Lung (tissue), 12 donors: Measurements from ENCODE around the gene ANGPTL8. TPM values are rescaled to one million over a fixed set of nuclear protein-coding genes. Genes with fewer than 3 reads are reported as not detected.

Source experiments
- ATAC-seq: fragments of 200-7000 bp; cut with Tn5 transposase; one replicate; pipeline ENCODE4 v1.9.1; 2020; ENCODE audit warnings: moderate number of reproducible peaks; ENCODE audit not compliant: insufficient read depth, low FRiP score
- DNase-seq, 3 donors: peaks; one replicate each; pipeline ENCODE4 v3.0.0-alpha.2; 2013 to 2017
- H3K27ac ChIP-seq, 2 donors: one replicate each; pipeline ENCODE4 v1.5.1; 2013; ENCODE audit warnings: mild to moderate bottlenecking in 2 of 2, moderate library complexity in 2 of 2, control low read depth in 1 of 2, inconsistent platforms in 1 of 2, low read depth in 1 of 2, low read length in 1 of 2
- H3K27me3 ChIP-seq, 3 donors: one replicate each; pipeline ENCODE4 v1.5.1; 2013; ENCODE audit warnings: low read length in 2 of 3; ENCODE audit not compliant: control insufficient read depth in 3 of 3, insufficient read depth in 3 of 3
- H3K36me3 ChIP-seq, 4 donors: one replicate each; pipeline ENCODE4 v1.5.1; 2013; ENCODE audit warnings: low read length in 4 of 4, mild to moderate bottlenecking in 1 of 4, moderate library complexity in 1 of 4; ENCODE audit not compliant: control insufficient read depth in 4 of 4, insufficient read depth in 4 of 4
- H3K4me1 ChIP-seq, 5 donors: one replicate each; pipeline ENCODE4 v1.5.1; 2013; ENCODE audit warnings: low read length in 5 of 5, mild to moderate bottlenecking in 2 of 5, moderate library complexity in 1 of 5; ENCODE audit not compliant: control insufficient read depth in 5 of 5, insufficient read depth in 5 of 5
- H3K4me3 ChIP-seq: one replicate; pipeline ENCODE4 v1.5.1; 2013; ENCODE audit warnings: mild to moderate bottlenecking, control low read depth, moderate library complexity
- H3K9ac ChIP-seq, 2 donors: one replicate each; pipeline ENCODE4 v1.5.1; 2013; ENCODE audit warnings: low read length in 2 of 2, control low read depth in 1 of 2; ENCODE audit not compliant: insufficient read depth in 1 of 2
- H3K9me3 ChIP-seq, 4 donors: one replicate each; pipeline ENCODE4 v1.5.1; 2013; ENCODE audit warnings: low read length in 3 of 4, mild to moderate bottlenecking in 1 of 4, moderate library complexity in 1 of 4; ENCODE audit not compliant: control insufficient read depth in 4 of 4, insufficient read depth in 3 of 4
- CTCF ChIP-seq: IDR thresholded peaks from 2 replicates; pipeline ENCODE4 v1.5.1; 2012; ENCODE audit warnings: mild to moderate bottlenecking; ENCODE audit errors: control extremely low read depth, extremely low read depth
- WGBS, 2 donors: extraction: QIAGEN DNeasy Blood & Tissue Kit; methylation state at CpG; one replicate each; pipeline ENCODE4 v1.1.7; 2013; 5-methylcytosine and 5-hydroxymethylcytosine counted together
- polyA plus RNA-seq, 2 donors: library from polyadenylated mRNA; stranded (reverse); fragments of 200-250 nt; gene quantifications; one replicate each; pipeline ENCODE4 v1.2.1, GENCODE V29; 2013
- total RNA-seq, 2 donors: library from RNA; depleted of rRNA in 1 of 2; stranded (reverse); fragments of >200 nt in 1 of 2; gene quantifications; one replicate each; pipeline ENCODE4 v1.2.1, GENCODE V29; 2014 to 2021
- donor health status: control.
- donor health status: control.
- donor health status: Bipolar disorder and iron deficiency.
- donor health status: healthy.
- donor health status: DM: yes; HTN: yes; CAD: no.

The ANGPTL8 gene
- total and polyA plus RNA-seq, 4 donors = 0.19 to 1.0 TPM; not detected in 2

GRCh38 chr19:11247934-11248333, 8.5 kb downstream of the ANGPTL8 start:
- H3K36me3 ChIP-seq = peaks cover 0 to 38% (median 28%) of the 10 kb centered on the region in 4 donors
- ATAC-seq (no peak), DNase-seq (peak in 1 of 3 donors; percentile 28)
- H3K9ac ChIP-seq = no peak overlapping the region
- no peaks in the 10 kb centered on the region for H3K27me3 ChIP-seq
- TF ChIP-seq CTCF = no peak
- 66 to 79% methylated on average over 14 of the region's 14 CpGs for WGBS, 2 donors
- peak overlapping the region; percentile 54 to 67 for H3K27ac ChIP-seq
- H3K9me3 ChIP-seq = no peaks in the 10 kb centered on the region
- peaks cover 0 to 12% (median 6%) of the 10 kb centered on the region in 5 donors for H3K4me1 ChIP-seq
- H3K4me3 ChIP-seq = no peak overlapping the region

- no peaks in the 10 kb centered on the region for H3K27me3 ChIP-seq
- TF ChIP-seq CTCF = no peak
- H3K9me3 ChIP-seq = no peaks in the 10 kb centered on the region
- no peak overlapping the region for H3K4me3 ChIP-seq
- ATAC-seq = no peak
- no peak overlapping the region for H3K9ac ChIP-seq
- H3K27ac ChIP-seq = no peak overlapping the region
- DNase-seq = no peak
- H3K36me3 ChIP-seq = peaks cover 0 to 38% (median 28%) of the 10 kb centered on the region in 4 donors
- 98 to 99% methylated on average over 2 of the region's 2 CpGs for WGBS, 2 donors
- peaks cover 0 to 11% (median 6%) of the 10 kb centered on the region in 5 donors for H3K4me1 ChIP-seq
Observed at GRCh38 chr19:11248852-11249251, 9.4 kb downstream of the ANGPTL8 start.

GRCh38 chr19:11251217-11251616, 11.8 kb downstream of the ANGPTL8 start:
- H3K4me3 ChIP-seq = no peak overlapping the region
- ATAC-seq = no peak
- 93 to 96% methylated on average over 4 of the region's 4 CpGs for WGBS, 2 donors
- no peak for DNase-seq
- no peaks in the 10 kb centered on the region for H3K9me3 ChIP-seq
- no peak overlapping the region for H3K9ac ChIP-seq
- H3K27ac ChIP-seq = peak overlapping the region in 1 of 2 donors; percentile 37
- H3K36me3 ChIP-seq = peaks cover 0 to 29% (median 23%) of the 10 kb centered on the region in 4 donors
- H3K4me1 ChIP-seq = peaks cover 0 to 15% (median 6%) of the 10 kb centered on the region in 5 donors
- TF ChIP-seq CTCF = no peak
- no peaks in the 10 kb centered on the region for H3K27me3 ChIP-seq
